Inflammatory macrophage treated with lipopolysaccharide for 4 hours (primary cell): ENCODE results near the gene PPBP.
"Not testable (repeated sequence)": the region's sequence is repeated elsewhere in the genome, so short reads cannot be mapped to it uniquely, and the experiment has no call there.

ENCODE experiments used
- DNase-seq: peaks from one replicate; pipeline ENCODE4 v3.0.0-alpha.2; 2020

Gene PPBP

DNA sequence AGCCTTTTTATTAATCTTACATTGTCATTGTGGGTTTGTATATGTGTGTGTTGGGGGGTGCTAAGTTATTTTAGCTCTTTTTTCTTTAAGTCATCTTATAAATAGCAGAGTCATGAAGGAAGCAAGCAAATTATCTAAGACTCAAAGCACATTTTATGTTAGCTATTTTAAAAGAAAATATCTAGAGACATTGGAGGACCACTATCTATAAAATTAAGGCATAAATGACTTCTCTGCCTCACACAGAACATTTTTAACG lies 3.7 kb upstream of the PPBP start:
- no peak for DNase-seq

DNA sequence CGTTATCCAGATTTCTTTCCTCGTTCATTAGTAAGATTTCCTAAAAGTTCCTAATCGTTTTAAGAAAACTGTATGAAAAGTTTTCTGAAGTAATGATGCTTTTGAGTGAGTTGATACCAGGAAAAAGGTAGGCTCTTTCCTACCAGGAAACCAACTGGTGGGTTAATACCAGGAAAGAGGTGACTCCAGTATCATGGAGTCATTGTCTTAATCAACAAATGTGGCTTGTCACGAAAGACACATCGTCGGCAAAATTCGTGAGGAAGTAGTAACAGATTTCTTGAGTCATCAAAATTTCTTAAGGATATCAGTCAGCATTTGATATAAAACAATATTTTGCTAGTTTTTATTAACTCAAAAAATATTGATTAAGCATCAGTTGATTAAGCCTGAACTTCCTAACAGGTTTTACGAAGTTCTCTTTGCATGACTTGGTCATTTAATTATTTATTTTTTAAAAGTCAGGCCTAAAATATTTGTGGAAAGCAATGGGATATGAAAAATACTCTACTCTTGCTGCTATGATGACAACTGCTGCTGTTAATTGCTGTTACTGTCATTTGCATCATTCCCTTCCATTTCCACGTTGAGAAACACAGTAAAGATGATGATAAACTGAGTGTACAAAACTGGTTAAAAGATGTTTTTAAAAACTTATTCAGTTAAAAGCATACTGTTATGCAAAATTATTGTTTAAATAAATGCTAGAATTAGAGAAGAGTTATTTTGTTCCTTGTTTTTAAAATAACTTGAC lies 3.2 kb upstream of the PPBP start:
- peak; percentile 27 for DNase-seq

DNA sequence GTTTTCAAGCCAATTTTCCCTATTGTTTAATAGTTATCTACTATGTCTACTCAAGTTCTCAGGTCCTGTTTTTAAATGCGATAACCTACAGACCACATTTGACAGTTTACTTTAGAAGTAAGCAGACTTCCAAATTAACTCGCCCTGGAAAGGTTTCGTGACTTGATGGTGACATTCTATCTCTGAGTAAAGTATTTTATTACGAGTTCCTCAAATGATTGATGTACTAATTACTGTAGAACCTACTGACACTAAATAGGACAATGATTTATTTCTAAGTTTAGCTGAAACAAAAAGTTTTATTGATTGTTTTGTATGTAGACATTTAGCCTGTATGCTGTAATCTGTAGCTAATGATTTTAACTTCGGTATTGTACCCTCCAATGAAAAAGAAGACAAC lies 1.9 kb upstream of the PPBP start:
- no peak for DNase-seq

DNA sequence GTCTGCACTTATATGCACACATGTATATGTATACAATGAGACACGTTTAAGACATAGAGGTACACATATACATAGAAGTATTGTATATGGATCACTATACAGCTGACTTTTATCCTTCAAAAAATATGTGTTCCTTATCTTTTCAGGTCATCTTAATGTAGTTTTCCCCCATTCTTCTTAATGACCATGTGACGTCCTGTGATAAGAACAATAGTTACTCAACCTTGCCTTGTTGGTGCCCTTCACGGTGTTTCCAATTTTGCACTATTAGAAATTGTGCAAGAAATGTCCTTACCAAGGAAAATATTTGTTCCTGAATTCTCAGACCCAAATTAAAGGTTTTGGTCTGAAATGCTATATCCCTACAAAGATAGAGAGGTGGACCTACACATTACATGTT lies 1.0 kb upstream of the PPBP start:
- no peak for DNase-seq

DNA sequence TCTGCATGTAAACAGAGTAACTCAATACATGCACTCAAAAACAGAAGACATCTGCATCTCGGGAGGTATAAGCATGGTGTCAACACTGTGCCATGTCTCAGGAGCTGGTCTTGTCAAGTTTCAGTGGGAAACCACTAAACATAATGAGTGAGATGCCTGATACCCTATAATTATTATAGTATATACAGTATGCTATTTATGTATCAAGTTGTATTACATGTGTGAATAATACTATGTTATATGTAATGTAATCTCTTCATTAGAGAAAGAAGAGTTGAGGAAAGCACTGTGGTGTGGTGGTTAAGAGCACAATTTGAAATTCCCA lies 2.5 kb downstream of the PPBP start:
- no peak for DNase-seq

DNA sequence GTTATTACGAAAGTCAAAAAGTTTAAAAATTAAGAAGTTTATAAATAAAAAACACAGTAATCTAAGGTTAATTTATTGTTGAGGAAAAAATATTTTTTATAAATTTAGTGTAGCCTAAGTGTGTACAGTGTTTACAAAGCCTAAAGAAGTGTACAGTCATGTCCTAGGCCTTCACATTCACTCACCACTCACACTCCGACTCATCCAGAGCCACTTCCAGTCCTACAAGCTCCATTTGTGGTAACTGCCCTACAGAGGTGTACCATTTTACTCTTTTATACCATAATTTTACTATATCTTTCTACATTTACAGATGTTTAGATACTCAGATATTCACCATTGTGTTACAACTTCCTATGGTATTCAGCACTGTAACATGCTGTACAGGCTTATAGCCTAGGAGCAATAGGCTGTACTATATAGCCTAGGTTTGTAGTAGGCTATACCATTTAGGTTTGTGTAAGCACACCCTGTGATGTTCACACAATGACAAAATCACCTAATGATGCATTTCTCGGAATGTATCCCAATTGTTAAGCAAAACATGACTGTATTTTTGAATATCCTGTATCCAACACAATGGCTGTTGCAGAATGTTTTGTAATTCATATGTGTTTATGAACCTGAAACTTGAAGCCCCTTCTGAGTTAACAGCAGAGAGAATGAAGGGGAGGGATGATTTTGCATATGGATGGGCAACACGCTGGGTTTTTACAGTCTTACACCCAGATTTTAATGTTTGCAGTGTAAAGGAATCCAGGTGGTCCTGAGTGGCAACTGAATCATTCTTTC lies 3.1 kb downstream of the PPBP start:
- no peak for DNase-seq

DNA sequence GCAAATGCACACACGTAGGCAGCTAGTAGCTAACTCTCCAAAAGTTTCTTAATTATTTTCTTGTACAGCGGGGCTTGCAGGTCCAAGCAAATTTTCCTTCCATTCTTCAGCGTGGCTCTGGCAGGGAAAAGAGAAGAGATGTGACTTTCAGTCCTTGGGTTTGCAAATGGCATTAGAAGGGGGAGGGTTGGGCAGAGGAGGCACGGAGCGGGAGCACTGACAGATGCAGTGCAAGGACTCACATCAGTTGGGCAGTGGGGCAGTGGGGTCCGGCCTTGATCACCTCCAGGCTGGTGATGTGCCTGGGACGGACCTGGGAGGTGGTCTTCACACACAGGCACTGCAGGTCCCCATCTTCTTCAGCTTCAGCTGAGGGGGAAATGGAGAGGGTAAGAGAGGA lies 6.8 kb downstream of the PPBP start:
- DNase-seq = not testable (repeated sequence)

DNA sequence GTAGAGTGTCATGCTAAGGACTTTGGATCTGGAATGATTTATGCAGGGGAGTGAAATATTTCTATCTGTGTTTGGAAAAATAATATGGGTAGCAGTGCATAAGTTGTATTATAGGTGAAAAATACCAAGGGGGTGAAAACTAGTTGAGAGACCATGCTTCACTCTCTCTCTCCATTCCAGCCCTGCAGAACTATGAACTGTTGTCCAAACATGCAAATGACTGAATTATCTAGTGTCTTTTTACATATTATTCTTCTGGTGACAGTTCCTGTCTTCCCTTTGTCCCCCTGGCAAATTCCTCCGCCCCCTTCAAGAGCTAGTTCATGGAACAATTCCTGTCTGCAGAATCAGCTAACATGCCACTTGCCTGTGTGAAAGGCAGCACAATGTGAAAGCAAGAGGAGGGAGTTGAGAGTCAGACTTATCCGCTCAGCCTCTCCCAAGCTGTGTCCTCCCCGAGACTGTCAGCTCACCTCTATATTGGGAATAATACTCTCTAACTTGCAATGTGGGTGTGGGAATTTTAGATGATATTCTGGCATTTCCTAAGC lies 8.5 kb downstream of the PPBP start:
- no peak for DNase-seq

DNA sequence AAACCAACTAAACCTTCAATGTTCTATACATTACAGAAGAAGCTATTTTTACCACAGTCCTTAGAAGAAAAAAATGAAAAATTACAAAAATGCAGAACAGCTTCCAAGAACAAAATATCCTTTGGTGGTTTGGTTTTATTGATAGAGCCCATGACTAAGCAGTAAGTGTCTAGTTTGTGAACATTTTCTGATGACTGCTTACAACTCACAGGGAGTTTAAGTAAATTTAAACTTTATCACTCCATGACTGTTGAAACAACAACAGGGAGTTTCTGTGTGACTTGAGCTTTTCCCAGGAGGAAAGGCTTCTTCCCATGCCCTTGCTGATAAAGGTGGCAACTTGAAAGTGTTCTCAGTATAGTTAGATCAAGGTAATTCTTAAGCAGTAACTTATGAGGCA lies 9.1 kb downstream of the PPBP start:
- no peak for DNase-seq

DNA sequence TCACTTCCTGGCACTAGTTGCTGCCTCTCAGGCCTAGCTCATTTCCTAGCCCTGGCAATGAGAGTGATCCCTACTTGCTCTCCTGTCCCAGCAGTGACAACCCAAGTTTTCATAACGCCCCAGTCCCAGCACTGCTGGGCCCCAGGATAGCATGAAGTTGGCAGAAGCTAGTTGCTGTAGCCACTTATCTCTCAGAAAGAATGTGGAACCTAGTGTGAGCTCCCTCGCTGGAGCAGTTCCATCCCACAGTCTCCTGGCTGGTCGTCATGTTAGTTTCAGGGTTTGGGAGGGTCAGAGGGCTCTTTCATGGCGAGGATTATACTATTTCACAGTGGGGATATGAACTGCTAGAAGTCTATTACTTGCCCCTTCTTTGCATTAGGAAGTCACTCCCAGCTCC lies 11.3 kb downstream of the PPBP start:
- no peak for DNase-seq

DNA sequence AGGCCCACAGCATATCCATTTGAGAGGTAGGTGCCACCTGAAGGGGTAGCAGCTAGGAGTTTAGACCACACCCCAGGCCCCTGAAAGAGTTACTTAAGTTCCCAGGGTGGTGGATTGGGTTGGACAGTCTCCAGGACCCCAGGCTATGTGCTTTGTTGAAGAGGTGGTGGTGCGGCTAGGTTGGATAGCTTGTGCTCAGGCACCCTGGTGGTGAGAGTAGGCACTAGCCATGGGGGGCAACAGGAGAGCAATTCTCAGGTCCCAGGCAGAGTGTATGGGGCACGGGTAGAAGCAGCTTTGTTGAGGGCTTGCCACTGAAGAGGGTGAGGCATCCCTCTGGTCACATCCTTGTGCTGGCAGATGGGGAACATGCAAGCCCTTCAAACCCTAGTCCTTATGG lies 11.8 kb downstream of the PPBP start:
- no peak for DNase-seq

DNA sequence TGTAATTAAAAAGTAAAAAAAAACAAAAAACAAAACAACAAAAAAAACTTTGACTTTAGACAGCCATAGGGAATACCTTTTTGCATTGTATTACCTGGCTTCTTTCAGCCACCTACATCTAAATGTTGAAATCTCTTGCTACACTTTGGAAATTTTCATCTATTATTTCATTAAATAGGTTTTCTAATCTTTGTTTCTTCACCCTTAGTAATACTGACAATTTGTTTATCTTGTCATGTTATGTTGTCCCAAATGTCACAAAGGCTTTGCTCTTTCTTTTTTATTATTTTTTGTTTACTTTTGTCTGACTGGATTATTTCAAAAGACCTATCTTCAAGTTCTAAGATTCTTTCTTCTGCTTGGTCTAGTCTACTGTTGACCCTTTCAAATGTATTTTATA lies 13.6 kb downstream of the PPBP start:
- no peak for DNase-seq

DNA sequence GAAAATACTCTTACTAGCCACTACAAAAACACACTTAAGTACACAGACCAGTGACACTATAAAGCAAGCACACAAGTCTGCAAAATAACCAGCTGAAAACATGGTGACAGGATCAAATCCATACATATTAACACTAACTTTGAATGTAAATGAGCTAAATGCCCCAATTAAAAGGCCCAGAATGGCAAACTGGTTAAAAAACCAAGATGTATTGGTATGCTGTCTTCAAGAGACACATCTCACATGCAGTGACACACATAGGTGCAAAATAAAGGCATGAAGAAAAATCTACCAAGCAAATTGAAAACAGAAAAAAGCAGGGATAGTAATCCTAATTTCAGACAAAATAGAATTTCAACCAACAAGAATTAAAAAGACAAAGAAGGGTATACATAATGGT lies 17.0 kb downstream of the PPBP start:
- DNase-seq = no peak

DNA sequence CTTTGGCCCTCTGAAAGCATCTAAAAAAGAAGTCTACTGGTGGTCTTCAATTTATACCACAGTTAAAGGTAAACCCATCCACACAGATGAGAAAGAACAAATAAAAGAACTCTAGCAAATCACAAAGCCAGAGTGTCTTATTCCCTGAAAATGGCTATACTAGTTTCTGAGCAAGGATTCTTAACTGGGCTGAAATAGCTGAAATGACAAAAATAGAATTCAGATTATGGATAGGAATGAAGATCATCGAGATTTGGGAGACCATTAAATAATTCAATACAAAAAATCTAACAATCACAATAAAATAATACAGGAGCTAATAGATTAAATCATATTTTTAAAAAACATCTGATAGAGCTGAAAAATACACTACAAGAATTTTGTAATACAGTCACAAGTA lies 18.0 kb downstream of the PPBP start:
- no peak for DNase-seq

DNA sequence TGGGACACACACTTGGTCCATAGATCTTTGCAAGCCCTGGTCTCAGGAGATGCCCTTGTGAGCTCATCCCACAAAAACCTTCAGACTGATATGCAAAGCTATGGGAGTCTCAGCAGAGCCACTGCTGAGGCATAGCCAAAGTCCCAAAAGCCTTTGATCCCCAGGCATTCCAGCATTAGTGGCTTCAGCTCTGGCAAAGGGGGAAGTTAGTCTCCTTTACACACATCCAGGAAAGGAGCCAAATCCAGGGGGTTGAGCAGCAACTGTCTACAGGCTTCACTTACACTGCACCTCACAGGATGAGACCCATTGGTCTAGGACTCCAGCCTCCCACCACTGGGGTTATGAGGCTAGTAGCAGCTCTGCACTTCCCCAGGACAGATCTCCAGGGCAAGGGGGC lies 20.1 kb downstream of the PPBP start:
- no peak for DNase-seq

DNA sequence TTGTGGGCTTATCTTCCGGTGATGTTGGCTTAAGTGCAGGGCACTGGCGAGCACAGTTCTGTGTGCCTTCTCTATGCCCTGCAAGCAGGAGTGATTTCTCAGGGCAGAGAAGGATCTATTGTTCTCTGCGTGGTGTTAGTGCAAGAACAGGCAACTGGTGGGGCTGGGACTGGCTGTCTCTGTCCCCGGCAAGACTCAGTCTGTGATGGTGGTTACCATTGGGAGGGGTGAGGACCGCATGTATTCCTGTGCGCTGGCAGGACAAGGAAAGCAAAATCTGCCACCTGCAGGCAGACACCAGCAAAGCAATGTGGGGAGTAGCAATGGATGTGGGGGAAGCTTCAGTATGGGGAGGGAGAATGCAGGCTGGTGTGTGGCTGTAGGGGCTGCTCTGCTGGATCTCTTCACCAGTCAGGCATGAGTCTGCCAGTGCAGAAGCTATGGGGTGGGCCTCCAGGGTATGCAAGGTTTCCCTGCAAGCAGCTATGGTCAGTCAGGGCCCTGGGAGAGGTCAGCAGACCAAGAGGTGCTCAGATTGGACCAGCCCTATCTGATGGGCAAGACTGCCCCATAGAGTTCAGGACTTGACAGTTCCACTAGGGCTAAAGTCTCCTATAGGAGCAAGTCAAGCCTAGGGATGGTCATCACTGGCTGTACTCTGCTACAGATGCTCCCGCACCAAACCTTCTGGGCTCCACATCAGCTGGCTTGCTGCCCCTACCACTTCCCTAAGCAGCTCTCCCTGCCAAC lies 23.0 kb downstream of the PPBP start:
- no peak for DNase-seq

DNA sequence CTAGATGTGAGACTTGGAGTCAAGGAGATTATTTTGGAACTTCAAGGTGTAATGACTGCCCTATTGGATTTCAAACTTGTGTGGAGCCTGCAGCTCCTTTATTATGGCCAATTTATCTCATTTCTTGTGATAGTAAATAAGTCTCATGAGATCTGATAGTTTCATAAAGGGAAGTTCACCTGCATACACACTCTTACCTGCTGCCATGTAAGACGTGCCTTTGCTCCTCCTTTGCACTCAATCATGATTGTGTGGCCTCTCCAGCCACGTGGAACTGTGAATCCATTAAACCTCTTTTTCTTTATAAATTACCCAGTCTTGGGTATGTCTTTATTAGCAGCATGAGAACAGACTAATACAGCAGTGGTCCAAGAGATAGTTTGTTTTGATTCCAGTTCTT lies 25.3 kb downstream of the PPBP start:
- DNase-seq = no peak

DNA sequence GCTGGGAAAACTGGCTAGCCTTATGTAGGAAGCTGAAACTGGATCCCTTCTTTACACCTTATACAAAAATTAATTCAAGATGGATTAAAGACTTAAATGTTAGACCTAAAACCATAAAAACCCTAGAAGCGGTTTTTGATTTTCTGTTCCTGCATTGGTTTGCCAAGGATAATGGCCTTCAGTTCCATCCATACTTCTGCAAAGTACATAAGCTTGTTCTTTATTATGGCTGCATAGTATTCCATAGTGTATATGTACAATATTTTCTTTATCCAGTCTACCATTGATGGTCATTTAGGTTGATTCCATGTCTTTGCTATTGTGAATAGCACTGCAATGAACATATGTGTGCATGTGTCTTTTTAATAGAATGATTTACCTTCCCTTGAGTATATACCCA lies 28.9 kb downstream of the PPBP start:
- DNase-seq = not testable (repeated sequence)

DNA sequence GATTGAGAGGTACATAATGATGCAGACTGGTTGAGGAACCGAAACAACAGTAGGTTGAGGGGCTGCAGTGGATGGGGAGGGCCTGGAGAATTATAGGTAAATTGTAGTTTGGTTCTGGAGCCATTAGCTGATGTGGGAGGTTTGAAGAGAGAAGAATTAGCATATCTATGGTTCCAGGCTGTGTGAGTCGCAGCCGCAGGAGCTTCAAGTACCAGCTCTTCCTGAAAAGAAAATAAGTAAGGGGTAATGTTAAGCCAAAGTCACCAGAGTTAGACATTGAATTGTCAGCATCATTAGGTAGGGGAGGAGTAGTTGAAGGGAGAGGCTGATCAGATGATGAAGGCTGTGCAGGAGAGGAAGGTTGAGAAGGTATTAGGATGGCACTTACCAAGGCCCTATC lies 35.6 kb downstream of the PPBP start:
- no peak for DNase-seq

DNA sequence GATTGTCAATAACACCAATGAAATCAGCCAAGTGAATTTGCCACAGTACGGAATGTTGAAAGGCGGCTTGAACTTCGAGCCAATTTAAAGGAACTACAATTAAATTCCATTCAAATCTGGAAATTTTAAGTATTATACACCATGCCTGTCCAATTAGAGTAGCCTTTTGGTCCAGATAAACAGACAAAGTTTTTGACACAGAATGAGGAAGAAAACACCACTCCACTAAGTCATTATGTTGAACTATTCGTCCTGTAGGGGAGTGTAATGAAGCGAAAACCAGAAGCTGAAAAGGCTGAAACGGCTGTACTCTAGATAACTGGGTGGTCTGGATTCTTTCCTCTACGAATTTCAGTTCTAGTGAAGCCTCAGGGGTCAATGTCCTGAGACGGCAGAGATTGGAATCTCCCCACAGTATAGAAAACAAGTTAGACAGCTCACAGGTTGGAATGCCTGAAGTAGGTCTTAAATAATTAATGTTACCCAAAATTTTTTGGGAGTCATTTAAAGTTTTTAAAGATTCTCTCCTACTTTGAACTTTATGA lies 37.5 kb downstream of the PPBP start:
- DNase-seq = not testable (repeated sequence)

DNA sequence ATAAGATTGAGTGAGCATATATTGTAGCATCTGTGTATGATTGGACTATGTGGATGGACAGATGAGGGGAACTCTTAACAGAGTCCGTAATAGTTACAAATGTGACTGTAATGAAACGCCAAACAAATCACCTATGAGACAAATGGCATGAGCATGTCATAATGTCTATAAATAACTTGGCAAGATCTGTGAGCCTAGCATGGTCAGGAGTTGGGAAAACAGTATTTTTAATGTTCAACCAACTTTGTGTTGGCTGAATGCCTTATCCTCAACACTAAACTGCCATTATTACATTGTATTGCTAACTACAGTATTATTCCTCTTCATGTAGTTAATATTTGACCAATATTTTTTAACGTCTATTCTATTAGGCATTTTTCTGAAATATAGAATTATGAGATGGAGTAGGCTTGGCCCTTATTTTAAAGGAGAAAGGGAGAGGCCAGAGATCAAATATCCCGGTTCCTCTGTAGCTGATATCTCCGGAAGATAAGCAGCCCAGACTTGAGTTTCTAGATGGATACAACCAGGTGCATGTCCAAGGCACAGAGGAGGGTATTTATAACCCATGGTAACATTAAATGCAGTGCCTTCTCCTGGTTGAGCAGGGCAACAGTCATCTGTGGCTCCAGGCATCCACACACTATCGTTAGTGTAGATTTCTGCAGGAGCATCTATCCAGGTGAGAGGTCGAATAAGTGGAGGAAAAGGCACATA lies 38.8 kb downstream of the PPBP start:
- no peak for DNase-seq

DNA sequence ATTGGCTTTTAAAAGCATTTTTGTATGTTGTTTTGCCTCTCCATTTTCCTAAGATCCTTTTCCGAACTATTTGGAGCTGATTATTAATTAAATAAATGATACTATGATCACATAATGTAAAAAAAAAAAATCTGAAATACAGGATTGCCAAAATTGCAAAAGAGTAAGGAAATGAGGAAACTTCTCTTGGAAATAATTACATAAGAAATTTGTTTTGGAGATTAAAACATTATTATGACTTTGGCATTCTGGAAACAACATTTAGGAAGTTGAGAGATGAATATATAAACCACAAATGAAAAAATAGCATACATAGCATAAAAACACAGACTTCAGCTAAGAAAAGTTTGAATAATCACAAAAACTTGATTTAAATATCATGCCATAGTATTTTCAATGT lies 39.7 kb downstream of the PPBP start:
- DNase-seq = peak; percentile 68
